Endothelial cell of umbilical vein (primary cell): ENCODE data around the gene IDNK. TPM values are rescaled to one million over a fixed set of nuclear protein-coding genes. Genes with fewer than 3 reads are reported as not detected.
A peak's percentile ranks its signal among the peaks of the same experiment; 100 is the strongest.

ENCODE experiments used
- BruUV-seq: library from RNA; stranded (reverse); fragments of 400-500 nt; replicated peaks from 2 replicates; lab custom pipeline; 2021; lab: Mats Ljungman, UMichigan
- CTCF ChIA-PET: fragments of 300-600, 350-600 bp; sonication (Branson Sonifier 250); formaldehyde crosslinking; loops from one replicate; lab custom pipeline; 2021; ENCODE audit warnings: antibody characterized with exemption, inconsistent platforms; lab: Charles Lee
- POLR2A ChIA-PET: fragments of 300-600, 350-600 bp; sonication (Branson Sonifier 250); formaldehyde crosslinking; loops from one replicate; lab custom pipeline; 2021; ENCODE audit warnings: antibody characterized with exemption, inconsistent platforms; lab: Charles Lee
- DNase-seq: peaks from one replicate; pipeline ENCODE4 v3.0.0-alpha.2; 2011; ENCODE audit warnings: low read depth, low spot score
- FAIRE-seq: peaks from 2 replicates; lab custom pipeline; 2011; peaks lifted over from hg19 to GRCh38; lab: Jason Lieb, UNC
- H2AFZ ChIP-seq: 2 replicates; pipeline ENCODE4 v1.6.0; 2012; ENCODE audit warnings: low read depth, low read length, control low read depth, inconsistent platforms
- H3K27ac ChIP-seq: 2 replicates; pipeline ENCODE4 v1.5.1; 2011; ENCODE audit warnings: low read depth, mild to moderate bottlenecking, control low read depth, low read length, moderate library complexity; ENCODE audit not compliant: insufficient read depth
- H3K27me3 ChIP-seq, 2 experiments: 2 replicates each; pipeline versions ENCODE4 v1.6.0 to v1.6.1; 2011; ENCODE audit warnings: low read length in 2 of 2, mixed read lengths in 1 of 2; ENCODE audit not compliant: control insufficient read depth in 2 of 2, insufficient read depth in 2 of 2
- H3K36me3 ChIP-seq, 2 experiments: 2 replicates in 1 of 2; 3 replicates in 1 of 2; pipeline ENCODE4 v1.5.1; 2011; ENCODE audit warnings: low read length in 2 of 2, mild to moderate bottlenecking in 1 of 2, moderate library complexity in 1 of 2; ENCODE audit not compliant: control insufficient read depth in 2 of 2, insufficient read depth in 2 of 2; ENCODE audit errors: extremely low read depth in 1 of 2
- H3K4me1 ChIP-seq: 3 replicates; pipeline ENCODE4 v1.5.1; 2011; ENCODE audit warnings: mild to moderate bottlenecking, low read length; ENCODE audit not compliant: control insufficient read depth, insufficient read depth; ENCODE audit errors: extremely low read depth
- H3K4me2 ChIP-seq: 2 replicates; pipeline ENCODE4 v1.6.1; 2011; ENCODE audit warnings: low read length, control low read depth, mixed read lengths; ENCODE audit not compliant: insufficient read depth
- H3K4me3 ChIP-seq, 3 experiments: fragments of 200-600 bp in 1 of 3; sonication (generic), shearing (Covaris generic) in 1 of 3; replicated peaks in 1 of 3; 2 replicates each; pipeline ENCODE4 v1.5.1; 2011 to 2016; ENCODE audit warnings: control low read depth in 3 of 3, low read length in 3 of 3, mild to moderate bottlenecking in 2 of 3, inconsistent platforms in 1 of 3, low read depth in 1 of 3, moderate library complexity in 1 of 3; ENCODE audit not compliant: insufficient read depth in 1 of 3
- H3K79me2 ChIP-seq: 2 replicates; pipeline ENCODE4 v1.6.0; 2012; ENCODE audit warnings: low read length, inconsistent platforms; ENCODE audit not compliant: control insufficient read depth, insufficient read depth
- H3K9ac ChIP-seq: replicated peaks from 2 replicates; pipeline ENCODE3; 2011; ENCODE audit warnings: low read length, control low read depth; ENCODE audit not compliant: insufficient read depth; ENCODE audit errors: extremely low read depth
- H3K9me1 ChIP-seq: replicated peaks from 3 replicates; pipeline ENCODE4 v1.6.0; 2011; ENCODE audit warnings: mild to moderate bottlenecking, low read length; ENCODE audit not compliant: control insufficient read depth, insufficient read depth; ENCODE audit errors: extremely low read depth
- H3K9me3 ChIP-seq: replicated peaks from 2 replicates; pipeline ENCODE4 v1.5.1; 2012; ENCODE audit warnings: low read length, inconsistent platforms; ENCODE audit not compliant: control insufficient read depth, insufficient read depth
- H4K20me1 ChIP-seq: replicated peaks from 2 replicates; pipeline ENCODE3; 2011; ENCODE audit warnings: mild to moderate bottlenecking, low read length; ENCODE audit not compliant: control insufficient read depth, insufficient read depth; ENCODE audit errors: extremely low read depth
- CTCF ChIP-seq, 2 donors: IDR thresholded peaks; 1 replicate in 1 of 2; 2 replicates in 1 of 2; pipeline ENCODE4 v1.5.1; 2011; ENCODE audit warnings: low read length in 2 of 2, mild to moderate bottlenecking in 2 of 2, moderate library complexity in 2 of 2, control low read depth in 1 of 2, inconsistent platforms in 1 of 2, low read depth in 1 of 2; ENCODE audit not compliant: insufficient read depth in 1 of 2; ENCODE audit errors: extremely low read depth in 1 of 2
- FOS ChIP-seq: IDR thresholded peaks from 2 replicates; pipeline ENCODE4 v1.6.1; 2011; ENCODE audit warnings: mild to moderate bottlenecking, low read length, moderate library complexity, borderline replicate concordance; ENCODE audit not compliant: insufficient read depth
- GATA2 ChIP-seq: IDR thresholded peaks from 2 replicates; pipeline ENCODE4 v1.7.0; 2011; ENCODE audit warnings: low read depth, mild to moderate bottlenecking, moderate library complexity, mixed read lengths, low read length; ENCODE audit not compliant: insufficient read length, insufficient read depth
- dilution Hi-C: fragments of 300-500 bp; cut with MboI; formaldehyde crosslinking; loops from one replicate; pipeline ENCODE4 v1.15.0; 2019; ENCODE audit warnings: low sequenced_read_pairs; ENCODE audit not compliant: extremely low pct_ligation_motif_present
- intact Hi-C: fragments of 100-400 bp; cut with micrococcal nuclease; formaldehyde crosslinking; loops from one replicate; pipeline ENCODE4 v1.10.0; 2022
- polyA plus RNA-seq, 4 experiments: library from polyadenylated mRNA; depleted of rRNA in 3 of 4; stranded (reverse) in 3 of 4; unstranded in 1 of 4; fragments of >200 nt; gene quantifications; 2 replicates each; pipeline versions ENCODE4 v1.2.1 to v1.2.3, GENCODE V29; 2011 to 2012; ENCODE audit warnings: missing spikeins in 1 of 4
- total RNA-seq: library from RNA; stranded (reverse); gene quantifications from 2 replicates; pipeline ENCODE4 v1.2.3, GENCODE V29; 2021

Gene IDNK
- total and polyA plus RNA-seq, 2 donors (not counting 3 experiments of a cell fraction or from before 2014, with no cell fraction given) = 2.7 to 4.5 TPM

GRCh38 chr9:83649080-83649479 is 26.1 kb downstream of the IDNK start:
- peak; percentile 32 for DNase-seq
- Histone ChIP-seq H2AFZ (no peak overlapping the region), H3K9me1 (no peaks in the 10 kb centered on the region), H3K27ac (no peak overlapping the region), H3K4me1 (no peaks in the 10 kb centered on the region), H3K4me2 (no peak overlapping the region), H3K27me3 (no peaks in the 10 kb centered on the region), H4K20me1 (no peaks in the 10 kb centered on the region), H3K79me2 (no peaks in the 10 kb centered on the region), H3K36me3 (peaks cover 3 to 5% of the 10 kb centered on the region in 2 experiments), H3K9ac (no peak overlapping the region), H3K9me3 (no peaks in the 10 kb centered on the region), H3K4me3 (no peak overlapping the region)
- ChIA-PET POLR2A (interaction anchor here (0.6 kb wide), 1 partner anchor 448 kb away, joined by 4 read pairs; no protein-coding TSS in a partner anchor), CTCF (interaction anchor here (0.6 to 3.8 kb wide), 19 partner anchors 8 to 607 kb away, joined by 3 to 47 read pairs (median 5); partner anchors contain the start of genes FRMD3 and UBQLN1)
- no TSS peak for BruUV-seq
- no peak for TF ChIP-seq GATA2
- peak; percentile 70 to 77 for TF ChIP-seq CTCF (IDR thresholded peaks at IDR 0.05; ENCODE audit: extremely low read depth in 1 of 2, insufficient read depth in 1 of 2, low read depth in 1 of 2, low read length in 2 of 2)
- FAIRE-seq = peak; percentile 49
- intact Hi-C loops (loop anchor here (1.0 kb wide), 2 partner anchors 26 to 430 kb away; partner anchors contain the start of gene IDNK), dilution Hi-C loops (no loop called here)

- POLR2A ChIA-PET = interaction anchor here (0.6 to 1.0 kb wide), 2 partner anchors 58 to 449 kb away, joined by 3 to 4 read pairs; partner anchors contain the start of gene UBQLN1
- dilution Hi-C loops = no loop called here
- Histone ChIP-seq H3K79me2 (no peaks in the 10 kb centered on the region), H3K4me1 (no peaks in the 10 kb centered on the region), H3K27ac (no peak overlapping the region), H3K4me2 (no peak overlapping the region), H3K27me3 (no peaks in the 10 kb centered on the region), H3K36me3 (peaks cover 3 to 5% of the 10 kb centered on the region in 2 experiments), H3K9me1 (no peaks in the 10 kb centered on the region), H4K20me1 (no peaks in the 10 kb centered on the region), H3K4me3 (no peak overlapping the region), H3K9ac (no peak overlapping the region), H2AFZ (no peak overlapping the region), H3K9me3 (no peaks in the 10 kb centered on the region)
- no TSS peak for BruUV-seq
- intact Hi-C loops = loop anchor here (1.0 kb wide), 2 partner anchors 26 to 430 kb away; partner anchors contain the start of gene IDNK
- FAIRE-seq (no peak), DNase-seq (no peak)
- TF ChIP-seq GATA2 (no peak), FOS (no peak)
- CTCF ChIA-PET = interaction anchor here (0.6 to 3.8 kb wide), 21 partner anchors 9 to 607 kb away, joined by 3 to 47 read pairs (median 5); partner anchors contain the start of genes FRMD3 and UBQLN1
These were observed 26.6 kb downstream of the IDNK start for GRCh38 chr9:83649515-83649914.
